ENCODE results near the gene UCP2.

UCP2 gene

DNA sequence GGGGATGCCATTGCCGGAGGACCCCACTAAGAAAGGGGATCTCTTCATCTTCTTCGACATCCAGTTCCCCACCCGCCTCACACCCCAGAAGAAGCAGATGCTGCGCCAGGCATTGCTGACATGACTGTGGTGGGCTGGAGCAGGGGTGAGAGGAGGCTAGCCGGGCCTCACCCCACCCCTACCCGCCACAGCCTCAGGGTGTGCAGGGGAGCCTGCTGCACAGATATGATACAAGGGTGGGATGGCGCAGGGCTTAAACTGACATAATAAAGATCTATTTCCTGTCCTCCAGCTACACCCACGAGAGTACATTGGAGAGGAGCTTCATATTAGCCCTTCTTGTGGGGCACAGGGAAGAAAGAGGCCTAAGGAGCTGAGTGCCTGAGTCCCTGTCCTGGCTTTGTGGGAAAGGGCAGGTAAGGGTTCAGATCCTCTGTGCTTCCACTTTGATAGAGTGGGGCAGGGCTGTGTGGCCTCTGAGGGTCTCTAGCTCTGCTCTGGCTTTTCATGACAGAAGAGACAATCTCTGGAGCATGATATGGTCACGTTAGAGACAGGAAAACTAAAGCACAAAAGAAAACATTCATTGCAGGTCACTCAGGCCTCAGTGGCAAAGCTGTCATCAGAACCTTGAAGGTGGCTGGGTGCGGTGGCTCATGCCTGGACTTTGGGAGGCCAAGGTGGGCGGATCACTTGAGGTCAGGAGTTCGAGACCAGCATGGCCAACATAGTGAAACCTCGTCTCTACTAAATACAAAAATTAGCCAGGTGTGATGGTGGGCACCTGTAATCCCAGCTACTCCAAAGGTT lies 12.4 kb downstream of the UCP2 start:
- no peak for DNase-seq (ENCODE audit: low read depth in 2 of 2)

DNA sequence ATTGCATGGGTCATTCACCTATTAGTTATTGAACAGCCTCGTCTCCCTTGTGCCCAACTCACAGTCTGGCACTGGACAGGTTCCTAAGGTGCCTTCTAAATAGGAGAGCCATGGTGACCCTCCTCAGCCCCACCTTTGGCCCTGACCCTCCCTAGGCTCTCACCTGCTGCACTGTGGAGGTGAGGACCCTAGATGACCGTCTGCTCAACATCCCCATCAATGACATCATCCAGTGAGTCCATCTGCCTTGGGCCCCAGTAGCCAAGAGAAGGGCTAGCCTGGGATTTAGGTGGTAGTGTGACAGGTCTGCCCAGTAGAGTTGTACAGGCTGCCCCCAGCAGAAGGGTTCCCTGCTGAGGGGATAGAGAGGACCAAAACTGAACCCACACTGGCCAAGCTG lies 13.6 kb downstream of the UCP2 start:
- no peak for DNase-seq (ENCODE audit: low read depth in 2 of 2)

DNA sequence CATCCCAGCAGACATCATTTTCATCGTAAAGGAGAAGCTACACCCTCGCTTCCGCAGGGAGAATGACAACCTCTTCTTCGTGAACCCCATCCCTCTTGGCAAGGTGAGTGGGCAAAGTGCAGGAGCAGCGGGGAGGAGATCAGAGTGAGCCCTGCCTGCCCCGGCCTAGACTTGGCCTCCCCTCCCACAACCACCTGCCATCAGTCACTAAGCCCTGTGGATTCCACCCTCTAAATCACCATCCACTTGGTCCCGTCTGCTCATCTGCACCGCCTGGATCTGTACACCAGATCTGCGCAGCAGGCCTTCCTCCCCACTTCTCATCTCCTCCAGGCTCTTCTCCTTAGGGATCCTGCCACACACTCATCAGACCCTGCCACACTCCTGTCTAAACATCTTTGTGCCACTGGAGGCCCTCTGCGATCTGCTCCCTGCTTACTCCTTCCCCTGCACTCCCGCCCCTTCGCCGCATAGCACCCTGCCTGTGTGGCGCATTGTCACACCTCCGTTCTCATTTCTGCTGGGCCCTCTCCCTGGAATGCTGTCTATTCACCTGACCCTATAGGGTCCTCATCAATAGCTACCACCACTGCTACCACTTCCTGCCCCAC lies 14.2 kb downstream of the UCP2 start:
- no peak for DNase-seq (ENCODE audit: low read depth in 2 of 2)

GRCh38 chr11:73965764-73966121 lies 16.9 kb downstream of the UCP2 start:
- no peak for DNase-seq (ENCODE audit: low read depth in 2 of 2)

GRCh38 chr11:73965076-73965763 lies 17.4 kb downstream of the UCP2 start:
- DNase-seq (ENCODE audit: low read depth in 2 of 2): no peak

DNA sequence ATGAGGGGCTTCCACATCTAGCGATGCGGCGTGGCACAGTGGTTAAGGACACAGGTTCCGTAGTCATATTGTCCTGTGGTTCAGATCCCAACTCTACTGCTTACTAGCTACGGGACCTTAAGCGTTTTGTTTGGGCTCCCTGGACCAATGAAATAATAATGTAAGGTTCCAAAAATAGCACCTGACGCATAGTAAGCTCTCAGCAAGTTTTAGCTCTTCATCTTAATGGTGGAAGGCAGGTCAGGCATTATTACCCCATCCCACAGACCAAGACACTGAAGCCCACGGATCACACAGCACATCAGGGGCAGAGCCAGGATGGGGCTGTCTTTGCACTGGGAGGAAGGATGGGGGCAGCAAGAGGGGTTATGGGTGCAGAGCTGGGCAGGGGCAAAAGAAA lies 18.8 kb downstream of the UCP2 start:
- no peak for DNase-seq (ENCODE audit: low read depth in 2 of 2)

- no peak for DNase-seq (ENCODE audit: low read depth in 2 of 2)
Observed at GRCh38 chr11:73962101-73962705, 20.4 kb downstream of the UCP2 start.

- DNase-seq (ENCODE audit: low read depth in 2 of 2): no peak
Observed at GRCh38 chr11:73961321-73961720, 21.3 kb downstream of the UCP2 start.

DNA sequence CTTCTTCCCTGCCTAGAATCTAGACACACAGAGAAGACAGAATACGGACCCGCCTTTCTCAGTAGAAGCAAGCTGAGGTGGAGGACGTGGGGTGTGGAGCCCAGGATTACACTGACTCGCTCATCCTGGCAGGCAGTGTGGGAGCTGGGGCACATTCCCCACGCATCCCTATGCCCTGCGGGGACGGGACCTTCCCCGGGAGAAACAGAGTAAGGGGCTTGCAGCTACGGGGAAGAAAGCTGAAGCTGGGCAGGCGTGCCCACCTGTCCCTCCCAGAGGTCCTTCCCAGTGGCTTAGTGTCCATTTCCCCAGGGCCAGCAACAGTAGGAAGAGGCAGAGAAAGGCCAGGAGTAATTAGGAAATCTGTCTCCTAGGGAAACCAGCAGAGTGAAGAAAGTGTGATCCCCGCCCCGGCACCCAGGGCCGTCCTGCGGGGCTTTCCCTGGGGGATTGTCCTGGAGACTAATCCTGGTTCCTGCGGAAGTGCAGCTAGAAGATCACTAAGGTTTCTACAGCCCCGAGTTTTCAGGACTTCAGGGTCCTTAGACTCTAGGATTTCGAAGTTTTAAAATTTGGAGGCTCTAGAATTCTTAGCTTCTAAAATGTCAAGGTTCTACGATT lies 24.0 kb downstream of the UCP2 start:
- DNase-seq (ENCODE audit: low read depth in 2 of 2): no peak

GRCh38 chr11:73957654-73958361 lies 24.8 kb downstream of the UCP2 start:
- DNase-seq (ENCODE audit: low read depth in 2 of 2): no peak

DNA sequence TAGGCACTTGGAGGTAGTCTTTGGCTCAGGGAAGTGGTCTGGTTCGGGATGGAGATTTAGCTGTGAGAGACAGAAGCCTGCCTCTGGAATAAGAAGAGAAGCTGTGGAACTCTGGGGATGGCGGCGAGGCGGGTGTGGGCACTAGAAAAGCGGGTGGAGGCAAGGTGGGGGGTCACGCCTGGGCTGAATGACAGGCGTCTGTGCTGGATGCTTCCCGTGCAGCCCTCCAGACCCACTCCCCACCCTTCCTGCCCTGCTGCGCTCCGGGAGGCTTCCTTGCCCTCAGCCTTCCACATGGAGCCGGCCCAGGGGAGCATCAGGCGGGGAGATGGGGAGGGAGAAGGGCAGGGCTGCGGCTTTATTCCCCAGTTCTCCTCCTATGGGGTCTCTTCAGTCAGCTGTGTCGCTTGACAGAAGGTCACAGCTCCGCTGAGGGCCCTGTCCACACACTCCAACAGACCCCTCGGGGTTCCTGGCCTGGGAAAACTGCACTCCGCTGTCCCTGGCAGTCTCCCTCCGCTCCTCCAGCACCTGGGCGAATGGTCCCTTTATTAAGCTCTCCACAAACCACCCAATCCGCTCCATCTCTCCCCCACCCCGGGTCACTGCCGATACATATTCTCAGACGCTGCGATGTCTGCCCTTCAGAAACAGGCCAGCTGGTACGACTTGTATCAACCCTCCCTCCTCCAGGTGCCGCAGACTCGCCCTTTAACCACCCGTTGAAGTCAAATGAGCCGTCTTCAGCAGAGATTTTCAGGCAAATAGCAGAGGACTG lies 25.6 kb downstream of the UCP2 start:
- DNase-seq (ENCODE audit: low read depth in 2 of 2): no peak

DNA sequence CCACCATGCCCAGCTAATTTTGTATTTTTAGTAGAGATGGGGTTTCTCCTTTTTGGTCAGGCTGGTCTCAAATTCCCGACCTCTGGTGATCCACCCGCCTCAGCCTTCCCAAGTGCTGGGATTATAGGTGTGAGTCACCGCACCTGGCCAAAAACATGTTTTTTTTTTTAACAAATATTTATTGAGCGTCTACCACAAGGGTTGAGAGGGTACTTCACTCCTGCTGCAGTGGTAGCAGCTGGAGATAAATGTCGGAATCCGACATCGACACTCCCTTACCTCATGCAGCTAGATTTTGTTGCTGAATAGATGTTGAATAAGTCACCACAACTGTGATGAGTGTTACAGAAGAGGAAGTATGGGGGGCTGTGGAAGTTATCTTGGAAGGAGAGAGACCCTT lies 30.8 kb downstream of the UCP2 start:
- DNase-seq (ENCODE audit: low read depth in 2 of 2): no peak

GRCh38 chr11:73950869-73951710 lies 31.6 kb downstream of the UCP2 start, which contains the start of gene DNAJB13:
TSS of gene DNAJB13 (plus strand) at chr11:73951026. CDS start at chr11:73951070, 44 bp downstream.
- DNase-seq (ENCODE audit: low read depth in 2 of 2): no peak

GRCh38 chr11:73949912-73950311 lies 32.7 kb downstream of the UCP2 start:
- DNase-seq (ENCODE audit: low read depth in 2 of 2): no peak

- no peak for DNase-seq (ENCODE audit: low read depth in 2 of 2)
Observed at GRCh38 chr11:73949246-73949645, 33.4 kb downstream of the UCP2 start.

DNA sequence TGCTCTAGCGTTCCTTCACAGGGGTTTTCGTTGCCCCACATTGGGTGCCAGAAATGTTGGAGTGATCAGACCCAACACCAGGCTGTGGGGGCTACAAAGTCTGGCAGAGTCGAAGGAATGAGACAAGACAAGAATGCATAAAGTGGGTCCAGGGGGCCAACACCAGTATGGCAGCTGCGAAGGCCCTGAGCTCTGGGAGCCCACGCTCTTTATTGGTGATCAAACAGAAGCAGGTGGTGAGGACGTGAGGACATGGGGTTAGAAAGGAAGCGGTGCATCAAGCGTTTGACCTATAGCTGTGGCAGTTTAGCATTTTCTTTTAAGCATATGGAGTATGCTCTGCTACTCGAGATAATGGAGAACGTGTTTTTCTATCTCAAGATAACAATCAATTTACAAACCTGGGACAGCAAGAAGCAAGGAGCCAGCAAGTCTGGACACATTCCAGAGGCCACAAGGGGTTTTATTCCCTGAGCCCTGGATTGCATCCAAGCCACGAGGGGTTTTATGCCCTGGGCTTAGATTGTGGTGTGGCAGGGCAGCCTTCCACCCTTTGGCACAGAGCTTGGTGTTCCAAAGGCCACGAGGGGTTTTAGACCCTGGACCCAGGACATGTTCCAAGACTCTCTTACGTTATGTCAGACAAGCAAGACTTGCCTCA lies 35.7 kb downstream of the UCP2 start:
- DNase-seq (ENCODE audit: low read depth in 2 of 2): no peak

GRCh38 chr11:73945396-73945795 lies 37.2 kb downstream of the UCP2 start:
- DNase-seq (ENCODE audit: low read depth in 2 of 2): no peak

DNA sequence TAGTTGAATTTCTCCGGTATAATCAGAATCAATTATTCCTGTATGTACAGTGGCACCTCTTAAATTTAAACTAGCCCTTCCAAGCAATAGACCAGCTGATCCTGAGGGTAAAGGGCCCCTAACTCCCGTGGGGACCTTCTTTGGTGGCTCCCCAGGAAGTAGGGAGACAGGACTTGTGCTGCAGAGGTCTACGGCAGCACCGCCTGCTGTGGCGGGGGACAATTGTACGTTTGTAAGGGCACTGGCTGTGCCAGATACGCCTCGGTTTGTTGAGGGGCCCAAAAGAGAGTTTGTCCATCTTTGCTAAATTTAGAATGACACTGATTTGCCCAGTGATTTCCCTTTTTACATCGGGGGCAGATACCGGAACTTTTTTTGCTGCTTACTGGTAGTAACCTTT lies 37.7 kb downstream of the UCP2 start:
- DNase-seq (ENCODE audit: low read depth in 2 of 2): no peak

- no peak for DNase-seq (ENCODE audit: low read depth in 2 of 2)
Observed at GRCh38 chr11:73944085-73944484, 38.6 kb downstream of the UCP2 start.
